ENCODE results near the gene KCTD20.

DNA sequence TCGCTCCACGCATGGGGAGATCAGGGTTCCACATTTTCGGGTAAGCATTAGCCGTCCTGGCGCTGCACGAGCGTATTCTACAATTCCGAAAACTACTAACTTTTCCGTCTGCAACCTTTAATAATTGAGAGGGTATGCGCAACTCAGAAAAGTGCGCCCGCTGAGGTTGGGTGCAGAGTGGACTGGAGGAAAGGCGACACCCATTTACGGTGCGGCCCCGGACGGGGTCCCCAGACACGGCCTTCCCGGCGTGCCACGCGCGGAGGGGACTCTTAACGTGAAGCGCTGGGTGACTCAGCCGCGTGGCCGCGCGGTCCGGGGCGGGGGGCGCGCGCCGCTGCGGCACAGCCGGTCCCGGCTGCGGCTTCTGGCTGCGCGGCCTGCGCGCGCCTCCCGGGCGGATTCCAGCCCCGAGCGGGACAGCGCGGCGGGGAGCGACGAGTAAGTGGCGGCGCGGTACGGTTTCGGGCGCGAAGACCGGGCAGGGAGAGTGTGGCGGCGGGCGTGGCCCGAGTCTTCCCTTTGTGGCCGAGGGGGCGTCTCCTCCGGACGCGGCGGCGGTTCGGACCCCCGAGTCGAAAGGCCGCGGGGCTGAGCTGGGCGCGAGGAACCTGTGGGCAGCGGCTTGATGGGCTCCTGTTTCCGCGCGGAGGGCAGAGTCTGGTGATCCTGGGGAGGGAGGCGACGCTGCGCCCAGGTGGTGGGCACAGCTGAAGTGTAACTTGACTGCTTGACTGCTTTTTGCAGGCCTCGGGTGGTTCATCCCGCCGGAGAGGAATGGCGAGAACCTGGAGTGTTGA is at the start of gene KCTD20, which contains the start of gene PXT1:
- no peak for TF ChIP-seq YY1 (IDR thresholded peaks at IDR 0.05; ENCODE audit: insufficient read depth, insufficient read length)
- TF ChIP-seq SUZ12 (IDR thresholded peaks at IDR 0.05; ENCODE audit: extremely low read depth, insufficient read depth, insufficient read length) = no peak

Measured in NT2/D1 (cell line).